GM21737 (cell line): ENCODE results near the gene NEURL1B.
"Not testable (repeated sequence)": the region's sequence is repeated elsewhere in the genome, so short reads cannot be mapped to it uniquely, and the experiment has no call there.

ENCODE experiments used
- ATAC-seq: cut with Tn5 transposase; IDR thresholded peaks from one replicate; pipeline ENCODE4 v1.9.1; 2021; ENCODE audit warnings: mild to moderate bottlenecking, moderate library complexity; ENCODE audit not compliant: unreplicated experiment

NEURL1B gene

GRCh38 chr5:172648013-172648381 lies 6.9 kb downstream of the NEURL1B start:
- ATAC-seq = no peak

GRCh38 chr5:172648755-172649154 lies 7.7 kb downstream of the NEURL1B start:
- ATAC-seq = no peak

- ATAC-seq = not testable (repeated sequence)
These were observed 15.4 kb downstream of the NEURL1B start for GRCh38 chr5:172656496-172656895.

- ATAC-seq = not testable (repeated sequence)
These were observed 16.6 kb downstream of the NEURL1B start for GRCh38 chr5:172657524-172658233.

- ATAC-seq = no peak
These were observed 17.3 kb downstream of the NEURL1B start for GRCh38 chr5:172658391-172658790.

- ATAC-seq = no peak
These were observed 18.0 kb downstream of the NEURL1B start for GRCh38 chr5:172658961-172659501.

GRCh38 chr5:172659570-172659908 lies 18.5 kb downstream of the NEURL1B start:
- no peak for ATAC-seq

- ATAC-seq = no peak
These were observed 19.0 kb downstream of the NEURL1B start for GRCh38 chr5:172659909-172660628.

GRCh38 chr5:172660974-172661373 lies 19.9 kb downstream of the NEURL1B start:
- ATAC-seq = no peak

GRCh38 chr5:172661526-172661925 lies 20.5 kb downstream of the NEURL1B start:
- ATAC-seq = no peak

- ATAC-seq = no peak
These were observed 21.5 kb downstream of the NEURL1B start for GRCh38 chr5:172662596-172662995.

- ATAC-seq = no peak
These were observed 23.0 kb downstream of the NEURL1B start for GRCh38 chr5:172664018-172664417.

- ATAC-seq = no peak
These were observed 23.8 kb downstream of the NEURL1B start for GRCh38 chr5:172664681-172665541.

GRCh38 chr5:172666251-172666650 lies 25.2 kb downstream of the NEURL1B start:
- no peak for ATAC-seq

GRCh38 chr5:172667786-172668593 lies 26.9 kb downstream of the NEURL1B start:
- ATAC-seq = no peak

GRCh38 chr5:172668594-172669071 lies 27.6 kb downstream of the NEURL1B start:
- ATAC-seq = no peak

- no peak for ATAC-seq
These were observed 28.4 kb downstream of the NEURL1B start for GRCh38 chr5:172669386-172670004.

GRCh38 chr5:172670005-172670402 lies 28.9 kb downstream of the NEURL1B start:
- no peak for ATAC-seq

GRCh38 chr5:172670444-172670843 lies 29.4 kb downstream of the NEURL1B start:
- no peak for ATAC-seq

- ATAC-seq = no peak
These were observed 30.0 kb downstream of the NEURL1B start for GRCh38 chr5:172671091-172671490.
